Activated CD4-positive, alpha-beta T cell treated with anti-CD3 and anti-CD28 coated beads, Interleukin-2, amount 10 ng/mL, durations not matched to agents 24 days and 14 days (primary cell): ENCODE results near the gene PCDHB13. TPM values are rescaled to one million over a fixed set of nuclear protein-coding genes. Genes with fewer than 3 reads are reported as not detected.

Source experiments
- DNase-seq: peaks from one replicate; pipeline ENCODE4 v3.0.0; 2022
- H3K27ac Mint-ChIP-seq: one replicate; pipeline ENCODE4 v1.8.0; 2022; ENCODE audit warnings: mild to moderate bottlenecking, mixed read lengths
- H3K27me3 Mint-ChIP-seq: one replicate; pipeline ENCODE4 v1.8.0; 2022; ENCODE audit warnings: mixed read lengths
- H3K36me3 Mint-ChIP-seq: one replicate; pipeline ENCODE4 v1.8.0; 2022; ENCODE audit warnings: low read depth, mild to moderate bottlenecking, mixed read lengths
- H3K4me1 Mint-ChIP-seq: one replicate; pipeline ENCODE4 v1.8.0; 2021; ENCODE audit warnings: mixed read lengths
- H3K4me3 Mint-ChIP-seq: one replicate; pipeline ENCODE4 v1.8.0; 2022; ENCODE audit warnings: mild to moderate bottlenecking, moderate library complexity, mixed read lengths
- H3K9me3 Mint-ChIP-seq: one replicate; pipeline ENCODE4 v1.8.0; 2021; ENCODE audit warnings: mixed read lengths
- intact Hi-C: fragments of 100-400 bp; cut with micrococcal nuclease; formaldehyde crosslinking; loops from one replicate; pipeline ENCODE4 v1.15.1; 2023
- total RNA-seq: library from RNA; stranded (reverse); gene quantifications from 2 replicates; pipeline ENCODE4 v1.2.3, GENCODE V29; 2022

PCDHB13 gene
- total RNA-seq, 1 donor from 2014 or later, result 0.05 TPM

GRCh38 chr5:141260458-141261237 lies 46.9 kb downstream of the PCDHB13 start:
- no peak overlapping the region for H3K4me3 Mint-ChIP-seq
- H3K27ac Mint-ChIP-seq, result no peak overlapping the region
- peaks cover 16% of the 10 kb centered on the region for H3K9me3 Mint-ChIP-seq
- no peak for DNase-seq
- H3K36me3 Mint-ChIP-seq, result no peaks in the 10 kb centered on the region
- intact Hi-C loops, result no loop called here
- H3K4me1 Mint-ChIP-seq, result no peaks in the 10 kb centered on the region
- H3K27me3 Mint-ChIP-seq, result no peaks in the 10 kb centered on the region

GRCh38 chr5:141261238-141261546 lies 47.5 kb downstream of the PCDHB13 start:
- Mint-ChIP-seq H3K4me1 (no peaks in the 10 kb centered on the region), H3K27ac (no peak overlapping the region), H3K9me3 (peaks cover 20% of the 10 kb centered on the region), H3K4me3 (no peak overlapping the region), H3K36me3 (no peaks in the 10 kb centered on the region), H3K27me3 (no peaks in the 10 kb centered on the region)
- intact Hi-C loops, result no loop called here
- DNase-seq, result no peak

Other genes starting within 250 kb of the PCDHB13 start
- not detected in 2 replicates for gene PCDHAC2, start 247.4 kb upstream of the PCDHB13 start, total RNA-seq
- not detected in 2 replicates for gene PCDHB1, start 162.5 kb upstream of the PCDHB13 start, total RNA-seq
- gene PCDHB2, start 119.3 kb upstream of the PCDHB13 start, total RNA-seq, result 0.19 TPM in 1 of 2 replicates, not detected in the other
- gene PCDHB3, start 113.4 kb upstream of the PCDHB13 start, total RNA-seq, result not detected in 2 replicates
- gene PCDHB4, start 92.1 kb upstream of the PCDHB13 start, total RNA-seq, result not detected in 2 replicates
- gene PCDHB5, start 78.7 kb upstream of the PCDHB13 start, total RNA-seq, result not detected in 2 replicates
- not detected in 2 replicates for gene PCDHB6, start 63.9 kb upstream of the PCDHB13 start, total RNA-seq
- gene PCDHB7, start 41.3 kb upstream of the PCDHB13 start, total RNA-seq, result not detected in 2 replicates
- gene PCDHB8, start 36.1 kb upstream of the PCDHB13 start, total RNA-seq, result not detected in 2 replicates
- not detected in 2 replicates for gene PCDHB16, start 31.5 kb upstream of the PCDHB13 start, total RNA-seq
- gene PCDHB9, start 26.8 kb upstream of the PCDHB13 start, total RNA-seq, result not detected in 2 replicates
- not detected in 2 replicates for gene PCDHB10, start 21.6 kb upstream of the PCDHB13 start, total RNA-seq
- not detected in 2 replicates for gene PCDHB11, start 14.3 kb upstream of the PCDHB13 start, total RNA-seq
- gene PCDHB12, start 5.2 kb upstream of the PCDHB13 start, total RNA-seq, result not detected in 2 replicates
- gene PCDHB14, start 9.4 kb downstream of the PCDHB13 start, total RNA-seq, result not detected in 2 replicates
- gene PCDHB15, start 31.5 kb downstream of the PCDHB13 start, total RNA-seq, result not detected in 2 replicates
- 0.14 and 0.23 TPM in 2 replicates for gene SLC25A2, start 90.1 kb downstream of the PCDHB13 start, total RNA-seq
- gene TAF7, start 106.9 kb downstream of the PCDHB13 start, total RNA-seq, result 71.5 and 75.0 TPM in 2 replicates
- gene PCDHGA1, start 116.6 kb downstream of the PCDHB13 start, total RNA-seq, result 0.07 and 0.09 TPM in 2 replicates
- 0.07 and 0.12 TPM in 2 replicates for gene PCDHGA2, start 124.8 kb downstream of the PCDHB13 start, total RNA-seq
- gene PCDHGA3, start 129.9 kb downstream of the PCDHB13 start, total RNA-seq, result 0.14 and 0.19 TPM in 2 replicates
- 0.14 and 0.19 TPM in 2 replicates for gene PCDHGB1, start 136.2 kb downstream of the PCDHB13 start, total RNA-seq
- gene PCDHGA4, start 141.1 kb downstream of the PCDHB13 start, total RNA-seq, result 0.33 and 0.37 TPM in 2 replicates
- gene PCDHGB2, start 146.1 kb downstream of the PCDHB13 start, total RNA-seq, result 0.63 and 0.97 TPM in 2 replicates
- 0.19 and 0.51 TPM in 2 replicates for gene PCDHGA5, start 150.2 kb downstream of the PCDHB13 start, total RNA-seq
- 0.40 and 0.49 TPM in 2 replicates for gene PCDHGB3, start 156.3 kb downstream of the PCDHB13 start, total RNA-seq
- gene PCDHGA6, start 160.0 kb downstream of the PCDHB13 start, total RNA-seq, result 0.31 and 0.54 TPM in 2 replicates
- gene PCDHGA7, start 168.8 kb downstream of the PCDHB13 start, total RNA-seq, result 0.05 and 0.23 TPM in 2 replicates
- 0.21 TPM in 2 replicates for gene PCDHGB4, start 173.8 kb downstream of the PCDHB13 start, total RNA-seq
- gene PCDHGA8, start 178.7 kb downstream of the PCDHB13 start, total RNA-seq, result 0.02 and 0.09 TPM in 2 replicates
- gene PCDHGB5, start 184.0 kb downstream of the PCDHB13 start, total RNA-seq, result 0.43 and 0.47 TPM in 2 replicates
- gene PCDHGA9, start 188.9 kb downstream of the PCDHB13 start, total RNA-seq, result 0.33 and 0.44 TPM in 2 replicates
- gene PCDHGB6, start 194.1 kb downstream of the PCDHB13 start, total RNA-seq, result 0.09 and 0.14 TPM in 2 replicates
- 0.07 and 0.21 TPM in 2 replicates for gene PCDHGA10, start 199.1 kb downstream of the PCDHB13 start, total RNA-seq
- 0.12 and 0.17 TPM in 2 replicates for gene PCDHGB7, start 203.8 kb downstream of the PCDHB13 start, total RNA-seq
- 0.23 and 0.31 TPM in 2 replicates for gene PCDHGA11, start 207.1 kb downstream of the PCDHB13 start, total RNA-seq
- 0.12 and 0.16 TPM in 2 replicates for gene PCDHGA12, start 216.6 kb downstream of the PCDHB13 start, total RNA-seq